ENCODE data around the gene ABLIM2. TPM values are rescaled to one million over a fixed set of nuclear protein-coding genes. Genes with fewer than 3 reads are reported as not detected.

The ABLIM2 gene
- total RNA-seq, 1 experiment from 2014 or later, result 2.7 TPM

DNA sequence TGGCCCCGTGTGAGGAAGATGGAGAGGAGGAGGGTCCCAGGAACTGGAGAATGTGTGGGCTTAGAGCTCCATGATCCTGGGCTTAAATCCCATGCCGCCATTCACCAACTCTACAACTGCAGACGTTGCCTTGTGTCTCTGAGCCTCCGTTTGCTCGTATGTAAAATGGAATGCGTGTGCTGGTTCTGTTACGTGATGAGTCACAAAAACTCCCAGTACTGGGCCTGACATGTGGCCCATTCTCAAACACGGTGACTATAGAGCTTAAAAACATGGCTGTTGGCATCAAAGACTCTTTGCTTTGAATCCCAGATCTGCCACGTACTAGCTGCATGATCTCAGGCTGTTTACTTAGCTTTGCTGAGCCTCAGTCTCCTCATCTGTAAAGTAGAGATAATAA is 206.0 kb downstream of the ABLIM2 start:
- TF ChIP-seq, protein P1, sequence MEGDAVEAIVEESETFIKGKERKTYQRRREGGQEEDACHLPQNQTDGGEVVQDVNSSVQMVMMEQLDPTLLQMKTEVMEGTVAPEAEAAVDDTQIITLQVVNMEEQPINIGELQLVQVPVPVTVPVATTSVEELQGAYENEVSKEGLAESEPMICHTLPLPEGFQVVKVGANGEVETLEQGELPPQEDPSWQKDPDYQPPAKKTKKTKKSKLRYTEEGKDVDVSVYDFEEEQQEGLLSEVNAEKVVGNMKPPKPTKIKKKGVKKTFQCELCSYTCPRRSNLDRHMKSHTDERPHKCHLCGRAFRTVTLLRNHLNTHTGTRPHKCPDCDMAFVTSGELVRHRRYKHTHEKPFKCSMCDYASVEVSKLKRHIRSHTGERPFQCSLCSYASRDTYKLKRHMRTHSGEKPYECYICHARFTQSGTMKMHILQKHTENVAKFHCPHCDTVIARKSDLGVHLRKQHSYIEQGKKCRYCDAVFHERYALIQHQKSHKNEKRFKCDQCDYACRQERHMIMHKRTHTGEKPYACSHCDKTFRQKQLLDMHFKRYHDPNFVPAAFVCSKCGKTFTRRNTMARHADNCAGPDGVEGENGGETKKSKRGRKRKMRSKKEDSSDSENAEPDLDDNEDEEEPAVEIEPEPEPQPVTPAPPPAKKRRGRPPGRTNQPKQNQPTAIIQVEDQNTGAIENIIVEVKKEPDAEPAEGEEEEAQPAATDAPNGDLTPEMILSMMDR (conservative IDR thresholded peaks at IDR 0.05; ENCODE audit: low read depth, low read length), result no peak
- no peak for TF ChIP-seq EZH2 (IDR thresholded peaks at IDR 0.05; ENCODE audit: borderline replicate concordance, low read depth, low read length, poor library complexity, severe bottlenecking)
- POLR2A ChIA-PET (ENCODE audit: low non-redundant PET), result no interaction called here
- no TSS peak for BruUV-seq (replicated peaks)
- Histone ChIP-seq H3K27me3 (replicated peaks; ENCODE audit: insufficient read depth, low read depth, low read length, poor library complexity) (no peaks in the 10 kb centered on the region), H3K4me1 (ENCODE audit: insufficient read depth, low read length, poor library complexity, severe bottlenecking) (peaks cover 12% of the 10 kb centered on the region), H3K9me3 (ENCODE audit: low read depth, low read length, poor library complexity, severe bottlenecking) (no peaks in the 10 kb centered on the region), H3K4me3 (ENCODE audit: low read depth, low read length, poor library complexity, severe bottlenecking) (no peak overlapping the region), H3K27ac (ENCODE audit: low read depth, low read length, poor library complexity, severe bottlenecking) (no peak overlapping the region), H3K36me3 (ENCODE audit: insufficient read depth, low read length, poor library complexity, severe bottlenecking) (no peaks in the 10 kb centered on the region)
- intact Hi-C loops (cut with micrococcal nuclease; ENCODE audit: unreplicated experiment), result no loop called here
- no peak for DNase-seq (ENCODE audit: low spot score)
- CTCF ChIA-PET, result interaction anchor here (0.6 kb wide), 1 partner anchor 9 kb away, joined by 3 read pairs; no protein-coding TSS in a partner anchor

DNA sequence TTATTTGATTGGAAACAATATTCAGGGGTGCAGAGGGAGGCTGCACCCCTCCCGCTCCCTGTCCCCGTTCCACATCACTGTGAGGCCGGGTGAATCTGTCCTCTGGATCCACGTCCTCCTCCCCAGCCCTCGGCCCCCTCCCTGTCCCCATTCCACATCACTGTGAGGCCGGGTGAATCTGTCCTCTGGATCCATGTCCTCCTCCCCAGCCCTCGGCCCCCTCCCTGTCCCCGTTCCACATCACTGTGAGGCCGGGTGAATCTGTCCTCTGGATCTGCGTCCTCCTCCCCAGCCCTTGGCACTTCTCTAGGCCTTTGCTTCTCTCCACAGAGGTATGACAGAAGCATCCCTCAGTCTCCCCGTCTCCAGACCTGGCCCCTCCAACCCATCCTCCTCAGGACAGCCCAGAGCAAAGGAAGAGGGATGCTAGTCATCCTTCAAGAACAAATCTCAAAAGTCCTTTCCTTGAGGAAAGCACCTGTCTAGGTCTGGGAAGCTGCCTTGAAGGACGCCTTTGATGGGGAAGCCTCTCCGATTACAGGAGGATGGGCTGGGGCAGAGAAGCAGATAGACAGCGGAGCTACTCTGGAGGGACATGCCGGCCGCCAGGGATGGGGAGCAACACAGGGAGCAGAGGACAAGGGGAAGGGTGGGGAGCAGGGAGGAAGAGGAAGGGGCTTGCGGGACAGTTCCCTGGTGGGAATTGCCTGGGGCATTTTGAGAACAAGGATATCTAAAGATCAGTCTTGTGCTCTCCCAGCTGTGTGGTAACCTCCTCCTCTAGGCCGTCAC is 208.1 kb downstream of the ABLIM2 start:
- Histone ChIP-seq H3K4me1 (ENCODE audit: insufficient read depth, low read length, poor library complexity, severe bottlenecking) (no peaks in the 10 kb centered on the region), H3K27ac (ENCODE audit: low read depth, low read length, poor library complexity, severe bottlenecking) (no peak overlapping the region), H3K4me3 (ENCODE audit: low read depth, low read length, poor library complexity, severe bottlenecking) (no peak overlapping the region), H3K9me3 (ENCODE audit: low read depth, low read length, poor library complexity, severe bottlenecking) (no peaks in the 10 kb centered on the region), H3K27me3 (replicated peaks; ENCODE audit: insufficient read depth, low read depth, low read length, poor library complexity) (no peaks in the 10 kb centered on the region), H3K36me3 (ENCODE audit: insufficient read depth, low read length, poor library complexity, severe bottlenecking) (no peaks in the 10 kb centered on the region)
- POLR2A ChIA-PET (ENCODE audit: low non-redundant PET), result no interaction called here
- BruUV-seq (replicated peaks), result no TSS peak
- no peak for DNase-seq (ENCODE audit: low spot score)
- CTCF ChIA-PET, result no interaction called here
- intact Hi-C loops (cut with micrococcal nuclease; ENCODE audit: unreplicated experiment), result no loop called here
- TF ChIP-seq EZH2 (IDR thresholded peaks at IDR 0.05; ENCODE audit: borderline replicate concordance, low read depth, low read length, poor library complexity, severe bottlenecking), result no peak
- TF ChIP-seq, protein P1 (conservative IDR thresholded peaks at IDR 0.05; ENCODE audit: low read depth, low read length), result no peak

DNA sequence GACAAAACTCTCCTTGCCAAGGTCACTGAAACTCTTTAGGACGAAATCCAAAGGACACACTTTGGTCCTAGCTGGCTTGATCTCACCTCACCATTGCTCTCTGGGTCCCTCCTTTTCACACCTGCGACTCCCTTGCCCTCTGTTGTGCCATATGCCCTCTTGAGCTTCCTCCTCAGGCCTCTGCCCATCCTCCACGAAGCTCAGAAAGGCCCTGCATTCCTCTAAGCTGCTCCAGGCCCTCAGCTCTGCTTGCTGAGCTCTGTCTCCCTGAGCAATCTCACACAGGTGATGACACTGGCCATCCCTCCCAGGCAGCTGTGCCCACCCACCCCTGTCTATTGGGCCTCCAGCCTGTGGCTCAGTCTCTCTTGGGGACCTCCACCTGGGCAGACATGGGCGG is 208.9 kb downstream of the ABLIM2 start:
- CTCF ChIA-PET, result no interaction called here
- intact Hi-C loops (cut with micrococcal nuclease; ENCODE audit: unreplicated experiment), result no loop called here
- BruUV-seq (replicated peaks), result no TSS peak
- POLR2A ChIA-PET (ENCODE audit: low non-redundant PET), result no interaction called here
- no peaks in the 10 kb centered on the region for H3K9me3 ChIP-seq (ENCODE audit: low read depth, low read length, poor library complexity, severe bottlenecking)
- no peaks in the 10 kb centered on the region for H3K4me1 ChIP-seq (ENCODE audit: insufficient read depth, low read length, poor library complexity, severe bottlenecking)
- no peak for DNase-seq (ENCODE audit: low spot score)
- H3K27me3 ChIP-seq (replicated peaks; ENCODE audit: insufficient read depth, low read depth, low read length, poor library complexity), result no peaks in the 10 kb centered on the region
- no peak overlapping the region for H3K27ac ChIP-seq (ENCODE audit: low read depth, low read length, poor library complexity, severe bottlenecking)
- H3K36me3 ChIP-seq (ENCODE audit: insufficient read depth, low read length, poor library complexity, severe bottlenecking), result no peaks in the 10 kb centered on the region
- H3K4me3 ChIP-seq (ENCODE audit: low read depth, low read length, poor library complexity, severe bottlenecking), result no peak overlapping the region
- no peak for TF ChIP-seq EZH2 (IDR thresholded peaks at IDR 0.05; ENCODE audit: borderline replicate concordance, low read depth, low read length, poor library complexity, severe bottlenecking)
- TF ChIP-seq, protein P1 (conservative IDR thresholded peaks at IDR 0.05; ENCODE audit: low read depth, low read length), result no peak
